GM18861 (cell line): ENCODE results near the gene HSPA8.
"Not testable (repeated sequence)": the region's sequence is repeated elsewhere in the genome, so short reads cannot be mapped to it uniquely, and the experiment has no call there.

Experiments
- ATAC-seq: cut with Tn5 transposase; IDR thresholded peaks from one replicate; pipeline ENCODE4 v1.9.1; 2021; ENCODE audit not compliant: unreplicated experiment

Gene HSPA8

GRCh38 chr11:123061403-123062157 lies at the start of gene HSPA8:
Gene HSPA8 (minus strand): TSS chr11:123062136. CDS start chr11:123061324, 812 bp downstream.
- ATAC-seq: peak; percentile 22

- no peak for ATAC-seq
Observed at GRCh38 chr11:123111465-123111864, 49.5 kb upstream of the HSPA8 start.

GRCh38 chr11:123110397-123110796 lies 48.5 kb upstream of the HSPA8 start:
- no peak for ATAC-seq

GRCh38 chr11:123107945-123108495 lies 46.1 kb upstream of the HSPA8 start:
- no peak for ATAC-seq

GRCh38 chr11:123104697-123105096 lies 42.8 kb upstream of the HSPA8 start:
- ATAC-seq: no peak

GRCh38 chr11:123103326-123103980 lies 41.5 kb upstream of the HSPA8 start:
- no peak for ATAC-seq

GRCh38 chr11:123100379-123101085 lies 38.6 kb upstream of the HSPA8 start:
- ATAC-seq: no peak

- ATAC-seq: no peak
Observed at GRCh38 chr11:123098990-123099389, 37.1 kb upstream of the HSPA8 start.

- ATAC-seq: no peak
Observed at GRCh38 chr11:123093739-123094138, 31.8 kb upstream of the HSPA8 start.

GRCh38 chr11:123091506-123091905 lies 29.6 kb upstream of the HSPA8 start:
- ATAC-seq: no peak

- not testable (repeated sequence) for ATAC-seq
Observed at GRCh38 chr11:123090168-123090567, 28.2 kb upstream of the HSPA8 start.

GRCh38 chr11:123088896-123089295 lies 27.0 kb upstream of the HSPA8 start:
- ATAC-seq: not testable (repeated sequence)

- ATAC-seq: peak; percentile 87
Observed at GRCh38 chr11:123087657-123088056, 25.7 kb upstream of the HSPA8 start.

GRCh38 chr11:123086305-123086704 lies 24.4 kb upstream of the HSPA8 start:
- ATAC-seq: no peak

GRCh38 chr11:123085497-123085896 lies 23.6 kb upstream of the HSPA8 start:
- no peak for ATAC-seq

GRCh38 chr11:123084454-123084853 lies 22.5 kb upstream of the HSPA8 start:
- no peak for ATAC-seq

- no peak for ATAC-seq
Observed at GRCh38 chr11:123083623-123084029, 21.7 kb upstream of the HSPA8 start.

GRCh38 chr11:123082977-123083376 lies 21.0 kb upstream of the HSPA8 start:
- ATAC-seq: no peak

GRCh38 chr11:123080015-123080414 lies 18.1 kb upstream of the HSPA8 start:
- no peak for ATAC-seq

GRCh38 chr11:123076484-123076883 lies 14.5 kb upstream of the HSPA8 start:
- ATAC-seq: no peak

GRCh38 chr11:123073343-123074057 lies 11.6 kb upstream of the HSPA8 start:
- ATAC-seq: no peak
